Astrocyte (in vitro differentiated cells and primary cell): ENCODE results near the gene DEDD2. TPM values are rescaled to one million over a fixed set of nuclear protein-coding genes. Genes with fewer than 3 reads are reported as not detected.

Experiments
- DNase-seq: peaks from one replicate; pipeline ENCODE4 v3.0.0-alpha.2; 2010; ENCODE audit warnings: low read depth
- FAIRE-seq: peaks from 2 replicates; lab custom pipeline; 2011; peaks lifted over from hg19 to GRCh38; lab: Jason Lieb, UNC
- H2AFZ ChIP-seq: 2 replicates; pipeline ENCODE4 v1.6.0; 2012; ENCODE audit warnings: low read depth, low read length, inconsistent platforms
- H3K27ac ChIP-seq: 2 replicates; pipeline ENCODE4 v1.5.1; 2011; ENCODE audit warnings: low read depth, low read length, inconsistent platforms
- H3K27me3 ChIP-seq: 2 replicates; pipeline ENCODE4 v1.6.0; 2011; ENCODE audit warnings: low read length, inconsistent platforms; ENCODE audit not compliant: insufficient read depth
- H3K36me3 ChIP-seq: 2 replicates; pipeline ENCODE4 v1.5.1; 2011; ENCODE audit warnings: low read length, inconsistent platforms; ENCODE audit not compliant: insufficient read depth
- H3K4me1 ChIP-seq: 2 replicates; pipeline ENCODE4 v1.5.1; 2011; ENCODE audit warnings: low read length, inconsistent platforms; ENCODE audit not compliant: insufficient read depth
- H3K4me2 ChIP-seq: 2 replicates; pipeline ENCODE4 v1.6.0; 2012; ENCODE audit warnings: low read length, inconsistent platforms
- H3K4me3 ChIP-seq: 2 replicates; pipeline ENCODE4 v1.5.1; 2011; ENCODE audit warnings: low read depth, mild to moderate bottlenecking, low read length, inconsistent platforms; ENCODE audit not compliant: insufficient read depth
- H3K79me2 ChIP-seq: 2 replicates; pipeline ENCODE4 v1.6.0; 2012; ENCODE audit warnings: mild to moderate bottlenecking, low read length, inconsistent platforms; ENCODE audit not compliant: insufficient read depth
- H3K9ac ChIP-seq: 2 replicates; pipeline ENCODE4 v1.6.0; 2012; ENCODE audit warnings: mild to moderate bottlenecking, low read length, inconsistent platforms
- H3K9me3 ChIP-seq: 2 replicates; pipeline ENCODE4 v1.5.1; 2012; ENCODE audit warnings: low read depth, mild to moderate bottlenecking, low read length, inconsistent platforms; ENCODE audit not compliant: insufficient read depth
- H4K20me1 ChIP-seq: 2 replicates; pipeline ENCODE4 v1.6.0; 2012; ENCODE audit warnings: low read length, inconsistent platforms; ENCODE audit not compliant: insufficient read depth
- H3K27ac Mint-ChIP-seq: one replicate; pipeline ENCODE4 v1.8.0; 2021; ENCODE audit warnings: mild to moderate bottlenecking, mixed read lengths; ENCODE audit not compliant: unreplicated experiment
- H3K27me3 Mint-ChIP-seq: one replicate; pipeline ENCODE4 v1.8.0; 2021; ENCODE audit warnings: low read depth, mixed read lengths; ENCODE audit not compliant: unreplicated experiment
- H3K36me3 Mint-ChIP-seq: one replicate; pipeline ENCODE4 v1.8.0; 2021; ENCODE audit warnings: low read depth, mixed read lengths; ENCODE audit not compliant: unreplicated experiment
- H3K4me1 Mint-ChIP-seq: one replicate; pipeline ENCODE4 v1.8.0; 2021; ENCODE audit warnings: low read depth, mixed read lengths; ENCODE audit not compliant: unreplicated experiment
- H3K4me3 Mint-ChIP-seq: one replicate; pipeline ENCODE4 v1.8.0; 2021; ENCODE audit warnings: mild to moderate bottlenecking, moderate library complexity, mixed read lengths; ENCODE audit not compliant: unreplicated experiment
- H3K9me3 Mint-ChIP-seq: one replicate; pipeline ENCODE4 v1.8.0; 2021; ENCODE audit warnings: mild to moderate bottlenecking, mixed read lengths; ENCODE audit not compliant: unreplicated experiment
- EZH2 ChIP-seq: IDR thresholded peaks from 2 replicates; pipeline ENCODE4 v1.6.1; 2012; ENCODE audit warnings: mild to moderate bottlenecking, low read length, inconsistent platforms; ENCODE audit not compliant: insufficient read depth
- total RNA-seq: library from RNA; stranded (reverse); gene quantifications from 2 replicates; pipeline ENCODE4 v1.2.1, GENCODE V29; 2021
- TF ChIP-seq, protein P1 (sequence below): IDR thresholded peaks from 2 replicates; pipeline ENCODE4 v1.5.1; 2011; ENCODE audit warnings: low read depth, mild to moderate bottlenecking, inconsistent platforms, low read length, moderate library complexity; ENCODE audit not compliant: insufficient read depth

DEDD2 gene
- total RNA-seq, 1 donor from 2014 or later = 26.1 TPM

GRCh38 chr19:42241279-42241678 lies 23.8 kb upstream of the DEDD2 start:
- Mint-ChIP-seq H3K4me3 (peak overlapping the region; percentile 93), H3K4me1 (peaks cover 22% of the 10 kb centered on the region), H3K27ac (peak overlapping the region; percentile 91), H3K9me3 (no peaks in the 10 kb centered on the region), H3K36me3 (peaks cover 11% of the 10 kb centered on the region), H3K27me3 (no peaks in the 10 kb centered on the region)
- Histone ChIP-seq H3K9ac (peak overlapping the region; percentile 95), H3K4me3 (peak overlapping the region; percentile 97), H3K27me3 (no peaks in the 10 kb centered on the region), H3K79me2 (peaks cover 55% of the 10 kb centered on the region), H2AFZ (no peak overlapping the region), H4K20me1 (peaks cover 40% of the 10 kb centered on the region), H3K4me2 (peak overlapping the region; percentile 88), H3K27ac (peak overlapping the region; percentile 65), H3K36me3 (peaks cover 3% of the 10 kb centered on the region), H3K4me1 (peaks cover 19% of the 10 kb centered on the region), H3K9me3 (no peaks in the 10 kb centered on the region)
- no peak for FAIRE-seq
- no peak for DNase-seq
- TF ChIP-seq EZH2 = no peak
- TF ChIP-seq, protein P1, sequence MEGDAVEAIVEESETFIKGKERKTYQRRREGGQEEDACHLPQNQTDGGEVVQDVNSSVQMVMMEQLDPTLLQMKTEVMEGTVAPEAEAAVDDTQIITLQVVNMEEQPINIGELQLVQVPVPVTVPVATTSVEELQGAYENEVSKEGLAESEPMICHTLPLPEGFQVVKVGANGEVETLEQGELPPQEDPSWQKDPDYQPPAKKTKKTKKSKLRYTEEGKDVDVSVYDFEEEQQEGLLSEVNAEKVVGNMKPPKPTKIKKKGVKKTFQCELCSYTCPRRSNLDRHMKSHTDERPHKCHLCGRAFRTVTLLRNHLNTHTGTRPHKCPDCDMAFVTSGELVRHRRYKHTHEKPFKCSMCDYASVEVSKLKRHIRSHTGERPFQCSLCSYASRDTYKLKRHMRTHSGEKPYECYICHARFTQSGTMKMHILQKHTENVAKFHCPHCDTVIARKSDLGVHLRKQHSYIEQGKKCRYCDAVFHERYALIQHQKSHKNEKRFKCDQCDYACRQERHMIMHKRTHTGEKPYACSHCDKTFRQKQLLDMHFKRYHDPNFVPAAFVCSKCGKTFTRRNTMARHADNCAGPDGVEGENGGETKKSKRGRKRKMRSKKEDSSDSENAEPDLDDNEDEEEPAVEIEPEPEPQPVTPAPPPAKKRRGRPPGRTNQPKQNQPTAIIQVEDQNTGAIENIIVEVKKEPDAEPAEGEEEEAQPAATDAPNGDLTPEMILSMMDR = no peak

DNA sequence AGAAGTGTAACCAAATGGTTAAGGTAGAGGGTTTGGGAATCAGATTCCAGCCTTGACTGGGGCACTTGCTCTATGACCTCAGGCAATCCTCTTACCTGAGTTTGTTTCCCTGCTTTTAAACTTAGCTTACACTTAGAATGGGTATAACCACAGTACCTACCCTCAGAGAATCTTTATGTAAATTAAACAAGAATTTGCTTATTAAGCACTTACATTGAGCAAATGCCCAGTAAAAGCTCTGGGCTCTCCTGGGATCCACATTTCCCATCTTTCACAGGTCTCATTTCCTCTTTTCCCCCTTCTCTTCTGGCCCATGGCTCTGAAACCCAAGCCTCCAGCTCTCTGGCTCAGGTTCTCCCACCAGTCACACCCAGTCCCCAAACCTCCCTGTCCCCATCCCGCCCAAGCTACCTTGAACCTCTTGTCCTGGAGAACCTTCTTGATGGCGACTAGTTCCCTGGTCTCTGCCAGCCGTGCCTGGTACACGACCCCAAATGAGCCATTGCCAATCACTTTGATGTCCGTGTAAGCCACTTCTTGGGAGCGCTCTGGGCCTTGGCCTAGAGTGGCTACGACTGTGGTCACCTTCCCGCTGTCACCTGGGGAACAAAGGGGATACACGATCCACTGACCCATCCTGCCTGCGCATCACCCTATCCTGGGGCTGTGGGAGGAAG lies 22.2 kb upstream of the DEDD2 start:
- peak overlapping the region; percentile 54 for H3K4me3 Mint-ChIP-seq

More for the DNA sequence above, 22.2 kb upstream of the DEDD2 start:
- no peak overlapping the region for H3K9ac ChIP-seq
- H3K4me2 ChIP-seq = no peak overlapping the region
- Mint-ChIP-seq H3K4me1 (peaks cover 10% of the 10 kb centered on the region), H3K9me3 (no peaks in the 10 kb centered on the region), H3K36me3 (peaks cover 19% of the 10 kb centered on the region), H3K27me3 (no peaks in the 10 kb centered on the region), H3K27ac (peak overlapping the region; percentile 53)
- no peak overlapping the region for H3K4me3 ChIP-seq
- no peak overlapping the region for H3K27ac ChIP-seq
- no peak overlapping the region for H2AFZ ChIP-seq
- no peaks in the 10 kb centered on the region for H3K9me3 ChIP-seq
- FAIRE-seq (no peak), DNase-seq (no peak)
- H3K36me3 ChIP-seq = peaks cover 13% of the 10 kb centered on the region
- TF ChIP-seq EZH2 = no peak
- TF ChIP-seq, protein P1 = no peak
- H3K79me2 ChIP-seq = peaks cover 60% of the 10 kb centered on the region
- peaks cover 18% of the 10 kb centered on the region for H3K4me1 ChIP-seq
- H3K27me3 ChIP-seq = no peaks in the 10 kb centered on the region
- peaks cover 47% of the 10 kb centered on the region for H4K20me1 ChIP-seq
